Hematopoietic multipotent progenitor cell (in vitro differentiated cells): Measurements from ENCODE around the gene FAM174B. TPM values are rescaled to one million over a fixed set of nuclear protein-coding genes. Genes with fewer than 3 reads are reported as not detected.

Source experiments
- DNase-seq, 3 donors: peaks; one replicate each; pipeline ENCODE4 v3.0.0-alpha.2; 2011 to 2015; ENCODE audit warnings: low read depth in 2 of 3, low spot score in 2 of 3
- total RNA-seq: library from RNA; depleted of rRNA; stranded (reverse); fragments of >200 nt; gene quantifications from one replicate; pipeline ENCODE4 v1.2.3, GENCODE V29; 2012

Gene FAM174B
- total RNA-seq, 1 donor: 2.7 TPM

GRCh38 chr15:92665100-92665555 is 9.6 kb upstream of the FAM174B start:
- DNase-seq: no peak

- no peak for DNase-seq
Measured at GRCh38 chr15:92664178-92664900, 8.8 kb upstream of the FAM174B start.

DNA sequence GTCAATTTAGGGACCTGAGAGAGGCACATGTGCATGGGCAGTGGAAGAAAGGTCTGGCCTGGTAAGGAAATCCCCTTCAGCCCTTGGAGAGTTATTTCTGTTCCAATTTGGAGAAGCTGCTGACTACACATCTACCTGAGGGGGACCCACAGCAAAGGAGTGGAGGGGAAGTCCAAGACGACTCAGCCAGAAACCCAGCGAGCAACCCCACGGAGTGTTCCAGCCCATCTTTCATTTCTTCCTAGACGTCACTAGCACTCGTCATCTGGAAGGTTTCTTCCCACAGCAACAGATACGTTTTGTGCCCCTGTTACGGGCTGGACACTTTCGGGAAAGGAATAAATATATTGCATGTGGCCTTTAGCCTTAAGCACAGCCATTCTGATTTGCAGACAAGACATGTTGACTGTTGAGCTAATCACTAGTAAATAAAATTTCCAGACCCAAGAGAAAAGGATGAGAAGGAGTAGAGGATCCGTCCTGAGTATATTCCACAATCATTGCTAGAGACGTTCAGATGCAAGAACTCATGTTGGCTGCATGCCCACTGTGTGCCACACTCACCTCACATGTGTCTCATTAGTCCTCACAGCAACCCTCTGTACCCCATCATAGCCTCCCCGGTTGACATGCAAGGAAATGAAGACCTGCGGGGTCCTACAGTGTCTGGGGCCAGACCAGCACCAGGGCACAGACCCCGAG is 7.8 kb upstream of the FAM174B start:
- no peak for DNase-seq

DNA sequence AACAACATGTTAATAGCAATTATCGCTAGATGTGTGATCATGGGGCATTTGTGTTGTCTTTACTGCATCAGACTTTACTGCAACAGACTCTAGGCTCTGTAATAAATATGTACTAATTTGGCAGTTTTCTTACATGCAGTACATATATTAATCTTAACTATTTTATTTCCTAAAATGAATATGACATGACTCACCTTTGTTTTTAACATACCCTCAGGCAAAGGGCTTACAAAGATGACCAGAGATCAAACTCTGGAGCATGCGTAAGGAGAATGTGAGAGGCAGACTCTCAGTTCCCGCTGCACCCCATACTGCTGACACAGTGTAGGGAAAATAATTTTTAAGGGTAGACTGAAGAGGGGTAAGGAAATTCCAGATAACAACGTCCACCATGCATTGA is 7.2 kb upstream of the FAM174B start:
- DNase-seq: no peak

GRCh38 chr15:92661956-92662355 is 6.4 kb upstream of the FAM174B start:
- DNase-seq: no peak

DNA sequence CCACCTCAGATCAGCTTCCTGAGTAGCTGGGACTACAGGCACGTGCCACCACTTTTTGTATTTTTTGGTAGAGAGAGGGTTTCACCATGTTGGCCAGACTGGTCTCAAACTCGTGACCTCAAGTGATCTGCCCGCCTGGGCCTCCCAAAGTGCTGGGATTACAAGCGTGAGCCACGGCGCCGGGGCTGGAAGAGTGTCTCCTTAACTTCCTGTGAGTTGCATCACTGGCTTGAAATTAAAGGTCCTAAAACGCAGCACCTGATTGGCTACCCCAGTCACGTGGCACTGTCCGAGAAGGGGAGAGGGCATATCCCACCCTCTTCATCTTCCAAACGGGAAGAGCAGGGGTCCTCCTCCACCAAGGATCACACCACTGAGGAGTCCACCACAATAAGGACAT is 5.5 kb upstream of the FAM174B start:
- no peak for DNase-seq

GRCh38 chr15:92657486-92657885 is 1.9 kb upstream of the FAM174B start:
- DNase-seq: no peak

GRCh38 chr15:92656089-92656488 is 514 bp upstream of the FAM174B start:
- no peak for DNase-seq

DNA sequence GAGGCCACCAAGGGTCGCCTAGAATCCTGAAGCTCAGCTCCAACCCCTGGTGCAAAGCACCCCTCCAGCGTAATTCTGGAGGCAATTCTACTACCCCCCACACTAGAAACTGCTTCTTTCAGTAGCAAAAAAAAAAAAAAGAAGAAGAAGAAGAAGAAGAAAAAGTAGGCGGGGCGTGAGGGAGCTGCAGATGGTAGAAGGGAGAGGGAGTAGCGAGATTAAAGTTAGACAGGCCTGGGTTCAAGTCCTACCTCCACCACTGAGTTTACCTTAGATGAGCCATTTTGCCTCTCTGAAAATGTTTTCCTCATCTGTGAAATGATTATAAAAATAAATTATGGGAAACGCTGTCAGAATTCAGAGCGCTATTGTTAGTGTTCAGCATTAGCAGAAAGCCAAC is 913 bp downstream of the FAM174B start:
- DNase-seq: peak in 2 of 3 donors; percentile 18 to 31

DNA sequence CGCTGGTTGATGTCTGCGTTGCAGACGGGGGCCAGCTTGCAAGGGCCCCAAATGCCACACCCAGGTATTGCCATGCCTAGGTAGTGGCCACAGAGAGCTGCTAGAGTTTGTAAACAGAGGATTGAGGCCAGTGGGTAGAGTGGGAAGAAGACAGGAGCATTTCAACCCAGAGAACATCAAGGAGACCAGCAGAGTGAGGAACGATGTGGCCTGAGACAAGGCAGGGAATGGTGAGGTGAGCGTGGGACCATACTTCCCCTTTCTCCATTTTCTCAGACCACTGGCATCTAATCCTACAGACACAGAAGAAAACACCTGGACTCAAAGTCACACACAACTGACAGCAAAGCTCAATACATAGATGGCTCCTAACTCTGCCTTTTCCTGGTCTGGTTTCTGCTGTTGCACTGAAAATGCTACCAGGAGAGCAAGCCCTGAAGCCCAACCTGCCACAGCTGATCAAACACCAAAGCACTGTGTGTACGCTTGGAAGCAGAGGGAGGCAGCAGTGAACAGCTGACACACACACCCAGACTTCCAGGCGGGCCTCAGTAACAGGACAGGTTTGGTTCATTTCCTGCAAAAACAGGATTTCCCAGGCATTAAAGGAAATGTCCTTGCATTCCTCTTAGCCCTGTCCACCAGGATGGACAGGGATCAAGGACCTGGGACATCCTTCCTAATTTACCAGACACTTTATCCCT is 1.6 kb downstream of the FAM174B start:
- peak in 1 of 3 donors; percentile 14 for DNase-seq

- no peak for DNase-seq
Measured at GRCh38 chr15:92653366-92653765, 2.2 kb downstream of the FAM174B start.

DNA sequence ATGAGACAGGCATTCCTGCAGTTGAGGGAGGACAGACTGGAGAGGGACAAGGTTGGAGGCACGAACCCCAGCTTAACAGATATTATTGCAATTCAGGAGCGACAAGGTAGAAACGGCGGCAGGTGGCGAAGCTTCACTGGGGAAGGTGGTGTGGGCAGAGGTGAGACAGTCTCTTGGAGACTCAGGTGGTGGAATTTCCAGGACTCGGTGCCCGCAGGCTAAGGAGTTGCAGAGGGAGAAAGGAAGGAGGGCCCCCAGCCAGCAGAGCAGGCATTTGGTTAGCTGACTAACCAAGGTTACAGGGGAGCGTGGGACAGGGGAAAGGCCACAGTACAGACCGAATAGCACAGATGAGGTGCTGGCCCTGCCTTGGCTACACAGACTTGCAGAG is 3.0 kb downstream of the FAM174B start:
- DNase-seq: no peak

DNA sequence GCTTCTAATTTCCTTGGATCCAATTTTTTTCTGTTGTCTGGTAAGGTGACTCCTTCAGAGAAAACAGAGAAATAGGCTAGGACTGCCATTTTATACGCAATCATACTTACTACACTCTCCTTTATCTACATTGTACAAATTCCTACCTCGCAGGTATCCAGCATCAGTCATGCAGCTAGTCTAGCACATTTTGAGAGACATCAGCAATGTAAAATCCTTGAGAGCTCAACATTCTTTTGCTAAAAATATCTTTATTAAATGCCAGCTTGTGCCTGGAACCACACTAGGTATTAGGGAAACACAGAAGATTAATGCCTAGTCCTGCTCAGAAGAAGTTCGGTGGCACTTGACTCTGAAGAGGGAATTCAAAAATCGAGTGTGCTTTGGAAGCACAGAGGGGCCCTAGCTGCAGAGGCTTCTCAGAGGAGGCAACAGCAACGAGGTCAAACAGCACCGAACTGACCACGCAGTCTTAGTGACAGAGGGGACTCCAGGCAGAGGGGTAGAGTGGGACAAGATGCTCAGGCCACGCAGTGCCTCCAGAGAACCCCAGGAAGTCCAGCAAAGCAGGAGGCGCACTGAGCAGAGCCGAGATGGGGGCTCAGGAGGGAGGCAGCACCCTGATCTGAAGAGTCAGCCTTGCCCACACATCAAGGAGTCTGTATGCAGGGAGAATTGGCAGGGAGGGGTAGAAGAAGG is 3.5 kb downstream of the FAM174B start:
- DNase-seq: no peak

DNA sequence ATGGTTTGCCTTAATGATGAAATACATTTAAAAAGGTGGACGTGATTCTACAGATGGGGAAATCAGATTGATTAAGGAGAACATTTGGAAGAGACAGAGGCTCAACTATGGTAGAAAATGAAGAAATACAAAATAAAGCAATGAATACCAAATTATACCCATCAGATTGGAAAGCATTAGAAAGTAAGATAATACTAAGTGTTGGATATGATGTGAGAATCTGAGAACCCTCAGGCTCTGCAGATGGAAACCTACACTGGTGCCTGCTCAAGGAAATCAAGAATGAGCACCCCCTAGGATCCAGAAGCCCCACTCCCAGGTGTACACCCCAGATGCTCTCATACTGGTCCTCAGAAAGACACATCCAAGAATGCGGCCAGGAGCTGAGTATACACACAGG is 4.6 kb downstream of the FAM174B start:
- DNase-seq: no peak

DNA sequence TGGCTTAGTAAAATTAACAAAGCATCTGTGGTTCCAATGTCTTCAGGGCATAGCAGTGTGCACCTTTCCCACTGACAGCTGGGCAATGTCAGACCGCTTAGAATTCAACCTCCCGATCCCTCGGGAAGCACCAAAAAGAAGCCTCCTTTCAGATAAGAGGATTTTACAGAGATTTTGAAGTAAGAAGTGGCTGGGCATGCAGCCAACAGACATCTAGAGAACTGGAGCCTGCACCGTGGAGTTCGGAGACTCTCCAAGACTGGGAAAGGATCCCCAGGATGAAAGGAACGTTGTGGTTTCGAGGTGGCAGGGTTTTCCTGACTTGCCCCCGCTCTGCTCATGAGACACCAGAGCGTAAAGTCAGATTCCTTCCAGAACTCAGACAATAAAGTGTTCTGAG is 5.3 kb downstream of the FAM174B start:
- DNase-seq: no peak

- DNase-seq: no peak
Measured at GRCh38 chr15:92648190-92648875, 7.2 kb downstream of the FAM174B start.

DNA sequence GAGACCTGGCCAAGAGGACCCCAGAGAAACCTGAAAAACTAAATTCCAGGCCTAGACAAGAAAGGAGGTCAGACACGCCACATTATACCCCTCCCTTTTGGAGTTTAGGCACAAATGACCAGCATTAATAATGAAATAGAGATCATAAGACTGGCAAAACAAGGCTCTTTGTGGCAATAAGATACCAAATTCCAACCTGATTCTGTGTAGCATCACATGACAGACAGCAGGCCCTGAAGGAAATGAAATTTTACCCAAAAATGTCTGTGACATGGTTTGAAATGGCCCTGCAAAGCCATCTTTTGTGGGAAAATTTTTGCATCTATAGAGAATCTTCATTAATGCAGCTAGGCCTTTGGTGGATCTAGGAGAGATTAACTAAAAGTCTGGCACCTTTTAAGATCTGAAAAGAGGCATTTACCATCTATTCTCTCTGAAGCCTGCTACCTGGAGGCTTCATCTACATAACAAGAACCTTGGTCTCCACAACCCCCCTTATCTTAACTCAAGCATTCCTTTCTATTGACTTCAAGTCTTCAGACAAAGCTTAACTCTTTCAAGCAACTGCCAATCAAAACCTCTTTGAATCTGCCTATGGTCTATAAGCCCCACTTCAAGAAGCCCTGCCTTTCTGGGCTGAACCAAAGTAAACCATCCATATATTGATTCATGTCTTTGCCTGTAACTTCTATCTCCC is 8.0 kb downstream of the FAM174B start:
- DNase-seq: no peak

- DNase-seq: no peak
Measured at GRCh38 chr15:92646216-92646615, 9.4 kb downstream of the FAM174B start.

DNA sequence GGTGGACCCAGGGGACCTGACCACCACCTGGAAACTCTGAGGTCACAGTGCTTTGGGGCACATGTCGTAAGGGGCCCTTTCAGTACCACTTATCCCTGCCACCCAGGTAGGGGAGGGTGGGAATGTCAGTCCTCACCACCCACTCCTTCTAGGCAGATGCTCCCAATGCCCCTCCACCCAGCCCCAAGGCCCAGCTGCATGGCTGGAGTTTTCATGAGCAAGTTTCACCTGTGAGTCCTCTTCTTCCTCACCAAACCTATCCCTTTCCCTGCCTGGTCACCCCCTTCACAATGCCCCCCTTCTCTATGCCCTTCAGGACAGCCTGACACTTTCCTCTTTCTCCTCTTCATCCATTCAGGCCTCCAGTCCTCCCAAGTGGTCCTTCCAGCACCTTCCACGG is 9.8 kb downstream of the FAM174B start:
- no peak for DNase-seq

- peak in 1 of 3 donors; percentile 33 for DNase-seq
Measured at GRCh38 chr15:92645051-92645631, 10.4 kb downstream of the FAM174B start.
